Muscle layer of duodenum (tissue), 2 donors: Measurements from ENCODE around the gene GOSR1.
"Not testable (repeated sequence)": the region's sequence is repeated elsewhere in the genome, so short reads cannot be mapped to it uniquely, and the experiment has no call there.

Experiments used
- H3K27ac ChIP-seq: one replicate; pipeline ENCODE4 v1.7.0; 2013; ENCODE audit warnings: mild to moderate bottlenecking, low read length
- H3K27me3 ChIP-seq: one replicate; pipeline ENCODE4 v1.7.0; 2013; ENCODE audit warnings: low read depth, mild to moderate bottlenecking, control low read depth, low read length
- H3K36me3 ChIP-seq, 2 donors: one replicate each; pipeline ENCODE4 v1.7.0; 2013; ENCODE audit warnings: low read length in 2 of 2, control low read depth in 1 of 2, mild to moderate bottlenecking in 1 of 2; ENCODE audit not compliant: insufficient read depth in 2 of 2, control insufficient read depth in 1 of 2
- H3K4me1 ChIP-seq, 2 donors: one replicate each; pipeline ENCODE4 v1.7.0; 2013; ENCODE audit warnings: low read length in 2 of 2, mild to moderate bottlenecking in 2 of 2, control low read depth in 1 of 2, moderate library complexity in 1 of 2; ENCODE audit not compliant: insufficient read depth in 2 of 2, control insufficient read depth in 1 of 2
- H3K4me3 ChIP-seq, 2 donors: one replicate each; pipeline ENCODE4 v1.7.0; 2013; ENCODE audit warnings: low read length in 2 of 2, low read depth in 1 of 2, mild to moderate bottlenecking in 1 of 2
- H3K9me3 ChIP-seq, 2 donors: one replicate each; pipeline ENCODE4 v1.7.0; 2013; ENCODE audit warnings: low read length in 2 of 2, control low read depth in 1 of 2, mild to moderate bottlenecking in 1 of 2; ENCODE audit not compliant: control insufficient read depth in 1 of 2
- donor health status: healthy.

Gene GOSR1

DNA sequence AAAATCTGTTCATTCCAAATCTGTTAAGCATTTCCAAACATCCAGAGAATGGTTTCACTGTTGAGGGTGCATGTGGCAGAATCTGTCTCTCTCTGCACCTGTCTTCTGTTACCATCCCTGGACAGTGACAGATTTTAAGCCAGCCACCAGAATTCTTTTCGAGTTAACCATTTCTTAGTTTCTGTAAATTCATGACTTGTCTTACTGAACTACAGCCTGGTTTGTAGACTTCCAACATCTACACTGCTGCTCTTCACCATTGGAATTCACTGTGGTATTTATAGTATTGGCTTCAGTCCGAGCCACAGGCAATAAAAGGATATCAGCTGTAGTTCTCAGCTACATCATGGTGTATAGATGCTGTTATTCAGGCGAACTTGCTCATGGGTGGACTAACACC lies 47.6 kb downstream of the GOSR1 start:
- Histone ChIP-seq H3K4me1 (peaks cover 0 to 9% of the 10 kb centered on the region in 2 donors), H3K36me3 (peaks cover 18 to 20% of the 10 kb centered on the region in 2 donors), H3K27ac (no peak overlapping the region), H3K4me3 (no peak overlapping the region), H3K9me3 (no peaks in the 10 kb centered on the region), H3K27me3 (no peaks in the 10 kb centered on the region)

DNA sequence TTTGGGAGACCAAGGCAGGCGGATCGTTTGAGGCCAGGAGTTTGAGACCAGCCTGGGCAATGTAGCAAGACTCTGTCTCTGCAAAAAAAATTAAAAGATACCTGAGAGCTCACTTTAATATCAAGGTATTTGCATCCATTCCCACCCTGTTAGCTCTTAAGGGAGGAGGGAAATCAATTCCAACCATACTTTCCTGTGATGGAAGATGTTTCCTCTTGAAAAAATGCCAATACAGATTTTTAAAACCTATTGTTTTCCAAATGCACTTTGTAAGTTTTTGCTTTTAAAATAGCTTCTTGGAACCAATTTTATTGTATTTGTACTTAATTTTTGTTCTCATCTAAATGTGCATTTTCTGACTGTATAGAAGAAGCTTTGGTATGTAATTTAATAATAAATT lies 49.2 kb downstream of the GOSR1 start:
- peaks cover 10 to 12% of the 10 kb centered on the region in 2 donors for H3K36me3 ChIP-seq
- H3K27ac ChIP-seq = no peak overlapping the region
- H3K4me3 ChIP-seq = no peak overlapping the region
- peaks cover 0 to 4% of the 10 kb centered on the region in 2 donors for H3K4me1 ChIP-seq
- H3K27me3 ChIP-seq = no peaks in the 10 kb centered on the region
- no peaks in the 10 kb centered on the region for H3K9me3 ChIP-seq

DNA sequence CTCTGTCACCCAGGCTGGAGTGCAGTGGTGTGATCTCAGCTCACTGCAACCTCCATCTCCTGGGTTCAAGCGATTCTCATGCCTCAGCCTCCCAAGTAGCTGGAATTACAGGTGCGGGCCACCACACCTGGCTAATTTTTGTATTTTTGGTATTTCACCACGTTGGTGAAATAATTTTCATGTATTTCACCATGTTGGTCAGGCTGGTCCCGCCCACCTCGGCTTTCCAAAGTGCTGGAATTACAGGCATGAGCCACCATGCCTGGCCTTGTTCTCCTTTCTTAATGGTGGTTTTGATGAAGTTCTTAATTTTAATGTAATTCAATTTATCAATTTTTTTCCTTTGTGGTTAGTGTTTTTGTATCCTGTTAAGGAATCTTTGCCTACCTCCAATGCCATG lies 51.5 kb downstream of the GOSR1 start:
- not testable (repeated sequence) for H3K27ac ChIP-seq, H3K4me3 ChIP-seq, H3K9me3 ChIP-seq, H3K27me3 ChIP-seq, H3K4me1 ChIP-seq, H3K36me3 ChIP-seq

DNA sequence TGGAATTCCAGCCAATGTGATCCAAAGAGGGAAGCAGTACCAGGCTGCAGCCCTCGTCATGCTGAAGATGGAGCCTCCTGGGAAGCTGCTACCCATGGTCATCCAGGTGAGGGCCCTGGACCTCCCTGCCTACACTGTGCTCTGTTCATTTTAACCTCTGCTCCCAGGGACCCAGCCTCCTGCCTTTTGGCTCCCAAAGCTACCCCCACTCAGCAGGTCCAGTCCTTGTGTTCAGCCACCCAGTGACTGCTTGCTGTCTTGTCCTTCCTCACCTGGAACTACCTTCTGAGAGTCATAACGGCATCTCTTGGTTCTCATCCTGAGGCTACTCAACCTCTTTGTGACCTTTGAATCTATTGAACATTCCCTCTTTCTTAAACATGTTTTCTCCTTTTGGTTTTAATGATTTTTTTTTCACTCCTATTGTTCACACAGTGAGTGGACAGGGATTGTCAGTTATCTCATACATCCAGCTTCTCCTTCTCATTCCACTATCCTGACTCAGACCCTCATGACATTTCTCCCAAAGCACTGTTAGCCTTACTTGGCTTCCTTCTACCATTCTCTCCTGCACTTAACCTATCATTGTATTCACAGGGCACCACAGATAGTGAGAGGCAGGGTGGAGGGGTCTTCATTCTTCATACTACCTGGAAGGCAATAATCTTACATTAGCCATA lies 53.3 kb downstream of the GOSR1 start:
- H3K27me3 ChIP-seq = no peaks in the 10 kb centered on the region
- no peak overlapping the region for H3K27ac ChIP-seq
- H3K36me3 ChIP-seq = no peaks in the 10 kb centered on the region
- H3K9me3 ChIP-seq = no peaks in the 10 kb centered on the region
- no peaks in the 10 kb centered on the region for H3K4me1 ChIP-seq
- no peak overlapping the region for H3K4me3 ChIP-seq

DNA sequence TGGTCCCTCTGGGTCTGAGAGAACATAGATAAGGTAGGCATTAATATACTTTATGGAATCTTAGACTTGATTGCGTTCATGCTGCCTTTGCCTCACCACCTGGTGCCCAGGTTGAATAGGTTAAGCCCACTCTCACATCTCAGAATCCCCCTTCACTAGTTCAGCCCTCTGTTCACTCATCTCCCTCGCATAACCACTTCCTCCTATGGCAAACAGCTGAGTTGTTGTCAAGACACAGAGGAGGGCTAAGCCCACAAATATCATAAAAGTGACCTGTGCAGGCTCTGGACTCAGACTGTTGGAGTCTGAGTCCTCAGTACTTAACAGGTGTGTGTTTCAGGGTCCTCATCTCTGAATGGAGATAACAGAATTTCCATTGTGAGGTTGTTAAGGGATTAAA lies 55.7 kb downstream of the GOSR1 start:
- no peaks in the 10 kb centered on the region for H3K4me1 ChIP-seq
- H3K27me3 ChIP-seq = no peaks in the 10 kb centered on the region
- H3K4me3 ChIP-seq = no peak overlapping the region
- H3K36me3 ChIP-seq = no peaks in the 10 kb centered on the region
- no peak overlapping the region for H3K27ac ChIP-seq
- H3K9me3 ChIP-seq = no peaks in the 10 kb centered on the region

DNA sequence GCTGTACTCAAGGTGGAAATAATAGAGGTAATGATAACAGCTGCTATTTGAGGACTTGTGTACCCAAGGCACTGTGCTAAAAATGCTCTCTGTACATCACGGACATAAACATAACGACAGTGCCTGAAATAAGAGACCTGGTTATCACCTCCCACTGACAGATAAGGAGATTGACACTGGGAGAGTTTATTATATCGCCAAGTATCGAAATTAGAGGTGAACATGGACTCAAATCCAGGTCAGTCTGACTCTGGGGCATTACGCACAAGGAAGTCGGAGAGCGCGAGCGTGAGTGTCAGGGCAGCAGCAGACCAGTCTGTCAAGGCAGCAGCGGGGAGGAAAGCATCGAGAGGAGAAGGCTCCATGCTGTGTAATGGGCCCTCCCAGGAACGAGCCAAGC lies 57.1 kb downstream of the GOSR1 start:
- Histone ChIP-seq H3K27ac (no peak overlapping the region), H3K27me3 (no peaks in the 10 kb centered on the region), H3K4me1 (no peaks in the 10 kb centered on the region), H3K4me3 (no peak overlapping the region), H3K36me3 (no peaks in the 10 kb centered on the region), H3K9me3 (no peaks in the 10 kb centered on the region)

DNA sequence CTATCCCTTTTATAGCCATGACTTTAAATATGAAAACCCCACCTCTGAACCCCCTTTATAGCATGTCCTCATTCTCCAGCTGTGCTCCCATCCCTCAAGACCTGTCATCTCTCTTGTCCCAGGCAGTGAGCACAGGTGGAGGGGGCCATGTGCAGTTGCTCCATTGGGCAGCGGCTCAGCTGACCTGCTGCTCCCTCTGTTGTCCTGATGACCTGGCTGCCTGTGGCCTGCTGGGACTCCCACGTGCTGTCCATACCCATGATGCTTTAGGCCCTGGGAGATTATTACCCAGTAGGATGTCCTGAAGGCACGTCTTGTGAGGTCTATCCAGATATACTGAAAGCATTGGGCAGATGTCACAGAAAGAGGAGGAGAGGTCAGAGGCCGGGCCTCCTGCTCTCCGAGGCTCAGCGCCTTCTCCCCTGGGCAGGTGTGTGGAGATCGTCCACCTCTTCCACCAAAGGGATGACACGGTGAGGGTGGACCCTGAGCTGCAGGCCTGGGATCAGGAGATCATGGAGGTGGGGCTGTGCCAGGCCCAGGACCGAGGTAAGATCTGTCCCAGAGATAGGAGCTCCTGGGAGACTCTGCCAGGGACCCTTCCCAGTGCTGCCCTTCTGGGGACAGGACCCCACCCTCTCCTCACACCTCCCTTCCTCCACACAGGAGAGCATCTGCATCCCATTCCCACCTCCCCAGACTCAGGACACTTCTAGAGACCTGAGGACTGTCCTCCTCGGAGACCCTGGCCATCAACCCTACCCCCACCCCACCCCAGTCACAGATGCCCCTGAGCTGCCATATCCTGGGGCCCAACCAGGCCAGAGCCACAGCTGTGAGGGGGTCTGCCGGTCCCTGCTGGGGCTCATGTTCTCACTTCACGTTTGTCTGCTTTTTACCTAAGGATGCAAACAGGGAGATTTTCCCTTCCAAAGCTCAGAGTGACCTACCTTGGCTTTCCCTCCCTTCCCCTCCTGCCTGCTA lies 58.0 kb downstream of the GOSR1 start:
- H3K36me3 ChIP-seq = no peaks in the 10 kb centered on the region
- H3K4me1 ChIP-seq = no peaks in the 10 kb centered on the region
- H3K4me3 ChIP-seq = no peak overlapping the region
- no peak overlapping the region for H3K27ac ChIP-seq
- H3K27me3 ChIP-seq = no peaks in the 10 kb centered on the region
- H3K9me3 ChIP-seq = no peaks in the 10 kb centered on the region

DNA sequence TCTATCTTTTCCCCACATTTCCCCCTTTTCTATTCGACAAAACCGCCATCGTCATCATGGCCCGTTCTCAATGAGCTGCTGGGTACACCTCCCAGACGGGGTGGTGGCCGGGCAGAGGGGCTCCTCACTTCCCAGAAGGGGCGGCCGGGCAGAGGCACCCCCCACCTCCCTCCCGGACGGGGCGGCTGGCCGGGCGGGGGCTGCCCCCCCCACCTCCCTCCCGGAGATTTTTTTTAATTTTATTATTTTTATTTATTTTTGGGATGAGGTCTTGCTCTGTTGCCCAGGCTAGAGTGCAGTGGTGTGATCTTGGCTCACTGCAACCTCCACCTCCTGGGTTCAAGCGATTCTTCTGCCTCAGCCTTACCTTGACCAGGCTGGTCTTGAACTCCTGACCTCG lies 59.6 kb downstream of the GOSR1 start:
- not testable (repeated sequence) for H3K36me3 ChIP-seq, H3K27me3 ChIP-seq, H3K4me3 ChIP-seq, H3K4me1 ChIP-seq, H3K9me3 ChIP-seq, H3K27ac ChIP-seq

DNA sequence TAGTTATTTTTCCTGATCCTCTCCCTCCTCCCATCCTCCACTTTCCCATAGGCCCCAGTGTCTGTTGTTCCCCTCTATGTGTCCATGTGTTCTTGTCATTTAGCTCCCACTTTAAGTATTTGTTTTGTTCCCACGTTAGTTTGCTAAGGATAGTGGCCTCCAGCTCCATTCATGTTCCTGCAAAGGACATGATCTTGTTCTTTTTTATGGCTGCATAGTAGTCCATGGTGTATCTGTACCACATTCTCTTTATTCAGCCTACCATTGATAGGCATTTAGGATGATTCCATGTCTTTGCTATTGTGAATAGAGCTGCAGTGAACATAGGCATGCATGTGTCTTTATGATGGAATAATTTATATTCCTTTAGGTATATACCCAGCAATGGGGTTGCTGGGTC lies 60.5 kb downstream of the GOSR1 start:
- H3K27ac ChIP-seq, H3K9me3 ChIP-seq, H3K4me3 ChIP-seq, H3K27me3 ChIP-seq, H3K36me3 ChIP-seq, H3K4me1 ChIP-seq: not testable (repeated sequence)

DNA sequence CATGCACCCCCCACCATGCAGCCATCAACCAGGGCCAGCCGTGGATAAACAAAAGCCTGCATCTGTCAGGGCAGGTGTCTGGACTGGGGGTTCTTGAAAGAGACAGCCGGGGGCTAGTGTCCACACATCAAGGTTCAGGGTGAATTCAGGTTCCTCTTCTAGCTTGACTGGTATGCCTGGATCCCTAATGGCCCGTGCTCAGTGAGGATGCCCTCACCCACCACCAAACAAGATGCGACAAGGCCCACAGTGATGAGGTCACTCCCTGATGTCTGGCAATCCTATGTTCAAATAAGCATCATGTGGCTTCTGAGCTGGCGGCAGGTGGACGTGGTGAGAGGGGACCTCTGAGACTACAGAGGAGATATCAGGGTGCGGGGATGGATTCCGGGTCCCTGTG lies 64.6 kb downstream of the GOSR1 start:
- no peak overlapping the region for H3K27ac ChIP-seq
- no peaks in the 10 kb centered on the region for H3K27me3 ChIP-seq
- no peaks in the 10 kb centered on the region for H3K9me3 ChIP-seq
- H3K4me1 ChIP-seq = no peaks in the 10 kb centered on the region
- H3K36me3 ChIP-seq = no peaks in the 10 kb centered on the region
- H3K4me3 ChIP-seq = no peak overlapping the region

DNA sequence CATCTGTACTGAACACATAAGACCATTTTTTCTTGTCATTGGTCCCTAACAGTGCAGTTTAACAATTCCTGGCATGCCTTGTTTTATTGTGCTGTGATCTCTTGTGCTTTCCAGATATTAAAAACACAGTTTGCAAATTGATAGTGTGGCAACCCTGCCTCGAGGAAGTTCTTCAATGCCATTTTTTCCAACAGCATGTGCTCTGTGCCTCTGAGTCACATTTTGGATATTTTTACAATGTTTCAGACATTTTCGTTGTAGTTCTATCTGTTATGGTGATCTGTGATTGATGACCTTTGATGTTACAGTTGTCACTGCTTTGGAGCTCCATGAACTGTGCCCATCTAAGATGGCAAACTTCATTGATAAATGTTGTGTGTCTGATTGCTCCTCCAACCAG lies 66.2 kb downstream of the GOSR1 start:
- Histone ChIP-seq H3K27ac (no peak overlapping the region), H3K9me3 (no peaks in the 10 kb centered on the region), H3K27me3 (no peaks in the 10 kb centered on the region), H3K36me3 (no peaks in the 10 kb centered on the region), H3K4me3 (no peak overlapping the region), H3K4me1 (no peaks in the 10 kb centered on the region)
